Neural cell (in vitro differentiated cells): ENCODE results near the gene ABCC11.

Experiments
- CTCF ChIP-seq: fragments of 450-650 bp; IDR thresholded peaks from 2 replicates; pipeline ENCODE4 v1.5.1; 2014; ENCODE audit warnings: antibody characterized with exemption, mild to moderate bottlenecking, moderate library complexity; ENCODE audit not compliant: poor library complexity, severe bottlenecking
- EP300 ChIP-seq: fragments of 450-650 bp; conservative IDR thresholded peaks from 2 replicates; pipeline ENCODE4 v1.6.1; 2014; ENCODE audit warnings: antibody characterized with exemption, mild to moderate bottlenecking, moderate library complexity; ENCODE audit not compliant: poor library complexity, severe bottlenecking
- EZH2 ChIP-seq: fragments of 200-600, 300-800 bp; shearing (Covaris generic), sonication (generic); IDR thresholded peaks from 2 replicates; pipeline ENCODE4 v1.6.1; 2014; ENCODE audit warnings: antibody characterized with exemption, low read length, borderline replicate concordance, mild to moderate bottlenecking; ENCODE audit not compliant: insufficient read depth, poor library complexity, severe bottlenecking
- MXI1 ChIP-seq: fragments of 450-650 bp; conservative IDR thresholded peaks from 2 replicates; pipeline ENCODE4 v1.6.1; 2014; ENCODE audit warnings: antibody characterized with exemption, mild to moderate bottlenecking; ENCODE audit not compliant: poor library complexity, severe bottlenecking
- POLR2AphosphoS5 ChIP-seq: IDR thresholded peaks from 2 replicates; pipeline ENCODE4 v1.6.1; 2012
- RAD21 ChIP-seq: fragments of 450-650 bp; conservative IDR thresholded peaks from 2 replicates; pipeline ENCODE4 v1.6.1; 2014; ENCODE audit warnings: antibody characterized with exemption, mild to moderate bottlenecking, moderate library complexity
- REST ChIP-seq: IDR thresholded peaks from 2 replicates; pipeline ENCODE4 v1.6.1; 2012; ENCODE audit warnings: borderline replicate concordance
- SMC3 ChIP-seq: fragments of 450-650 bp; conservative IDR thresholded peaks from 2 replicates; pipeline ENCODE4 v1.6.1; 2014; ENCODE audit warnings: antibody characterized with exemption, mild to moderate bottlenecking, moderate library complexity; ENCODE audit not compliant: poor library complexity
- TAF1 ChIP-seq: IDR thresholded peaks from 2 replicates; pipeline ENCODE4 v1.6.1; 2012; ENCODE audit warnings: low read depth

GRCh38 chr16:48215738-48216137, 31.6 kb downstream of the ABCC11 start:
- TF ChIP-seq CTCF (no peak), EP300 (no peak), REST (no peak), POLR2AphosphoS5 (no peak), EZH2 (no peak), TAF1 (no peak), RAD21 (no peak), MXI1 (no peak), SMC3 (no peak)
